WTC11 (cell line): ENCODE measurements around the gene S100A2. TPM values are rescaled to one million over a fixed set of nuclear protein-coding genes. Genes with fewer than 3 reads are reported as not detected.
"Not testable (repeated sequence)": the region's sequence is repeated elsewhere in the genome, so short reads cannot be mapped to it uniquely, and the experiment has no call there.

Experiments
- ATAC-seq: fragments of 200-7000 bp; cut with Tn5 transposase; 2 replicates; pipeline ENCODE4 v1.10.0; 2021; ENCODE audit warnings: mild to moderate bottlenecking, moderate library complexity
- CTCF ChIA-PET: fragments of 300-600 bp; sonication (Branson Sonifier 250); formaldehyde crosslinking; loops from one replicate; lab custom pipeline; 2021; ENCODE audit warnings: antibody characterized with exemption; lab: Charles Lee
- POLR2A ChIA-PET: fragments of 350-600 bp; sonication (Branson Sonifier 250); formaldehyde crosslinking; loops from one replicate; lab custom pipeline; 2021; ENCODE audit warnings: antibody characterized with exemption; lab: Charles Lee
- DNase-seq: peaks from one replicate; pipeline ENCODE4 v3.0.0; 2021; ENCODE audit warnings: low spot score
- H3K27ac Mint-ChIP-seq: 2 replicates; pipeline ENCODE4 v1.8.0; 2021; ENCODE audit warnings: mixed read lengths
- H3K27me3 Mint-ChIP-seq: 2 replicates; pipeline ENCODE4 v1.8.0; 2021; ENCODE audit warnings: low read depth, mild to moderate bottlenecking, moderate library complexity, mixed read lengths
- H3K36me3 Mint-ChIP-seq: 2 replicates; pipeline ENCODE4 v1.8.0; 2021; ENCODE audit warnings: mixed read lengths
- H3K4me1 Mint-ChIP-seq: 2 replicates; pipeline ENCODE4 v1.8.0; 2022; ENCODE audit warnings: mixed read lengths
- H3K4me3 Mint-ChIP-seq: 2 replicates; pipeline ENCODE4 v1.8.0; 2021; ENCODE audit warnings: mild to moderate bottlenecking, moderate library complexity, mixed read lengths
- H3K9me3 Mint-ChIP-seq: 2 replicates; pipeline ENCODE4 v1.8.0; 2021; ENCODE audit warnings: mixed read lengths
- ATF3 ChIP-seq: sonication (generic); formaldehyde crosslinking; conservative IDR thresholded peaks from 2 replicates; pipeline ENCODE4 v1.8.1; 2022; ENCODE audit warnings: mild to moderate bottlenecking, missing genetic modification reagents
- CREB1 ChIP-seq: sonication (generic); formaldehyde crosslinking; IDR thresholded peaks from 2 replicates; pipeline ENCODE4 v1.8.0; 2023; ENCODE audit warnings: mild to moderate bottlenecking, missing genetic modification reagents
- CTCF ChIP-seq: fragments of 200-600 bp; IDR thresholded peaks from 2 replicates; pipeline ENCODE4 v1.8.0; 2022; ENCODE audit warnings: antibody characterized with exemption
- E2F1 ChIP-seq: sonication (generic); formaldehyde crosslinking; IDR thresholded peaks from 2 replicates; pipeline ENCODE4 v1.8.0; 2022; ENCODE audit warnings: mild to moderate bottlenecking, missing genetic modification reagents
- E2F4 ChIP-seq: sonication (generic); formaldehyde crosslinking; IDR thresholded peaks from 2 replicates; pipeline ENCODE4 v1.8.1; 2022; ENCODE audit warnings: low read depth, mild to moderate bottlenecking, moderate library complexity, missing genetic modification reagents, borderline replicate concordance
- ERG ChIP-seq: fragments of 250-450 bp; sonication (Bioruptor Pico); IDR thresholded peaks from 2 replicates; pipeline ENCODE4 v1.8.0; 2021; ENCODE audit warnings: mild to moderate bottlenecking
- GTF2I ChIP-seq: fragments of 250-450 bp; sonication (Bioruptor Pico); conservative IDR thresholded peaks from 2 replicates; pipeline ENCODE4 v1.4.0; 2021; ENCODE audit warnings: mild to moderate bottlenecking
- IRF1 ChIP-seq: sonication (generic); formaldehyde crosslinking; IDR thresholded peaks from 2 replicates; pipeline ENCODE4 v1.8.0; 2023; ENCODE audit warnings: missing genetic modification reagents
- JAZF1 ChIP-seq: fragments of 250-450 bp; sonication (Bioruptor Pico); IDR thresholded peaks from 2 replicates; pipeline ENCODE4 v1.9.0; 2021; ENCODE audit warnings: moderate library complexity, mild to moderate bottlenecking, inconsistent platforms
- KAT7 ChIP-seq: sonication (generic); formaldehyde crosslinking; IDR thresholded peaks from 2 replicates; pipeline ENCODE4 v1.8.1; 2023; ENCODE audit warnings: missing genetic modification reagents, mild to moderate bottlenecking, borderline replicate concordance
- MAX ChIP-seq: sonication (generic); formaldehyde crosslinking; IDR thresholded peaks from 2 replicates; pipeline ENCODE4 v1.8.0; 2022; ENCODE audit warnings: mild to moderate bottlenecking, missing genetic modification reagents
- MYBL2 ChIP-seq: sonication (generic); formaldehyde crosslinking; IDR thresholded peaks from 2 replicates; pipeline ENCODE4 v1.8.1; 2023; ENCODE audit warnings: mild to moderate bottlenecking, moderate library complexity, missing genetic modification reagents
- NFE2L1 ChIP-seq: sonication (generic); formaldehyde crosslinking; IDR thresholded peaks from 2 replicates; pipeline ENCODE4 v1.8.1; 2023; ENCODE audit warnings: missing genetic modification reagents
- PREB ChIP-seq: sonication (generic); formaldehyde crosslinking; IDR thresholded peaks from 2 replicates; pipeline ENCODE4 v1.8.1; 2022; ENCODE audit warnings: mild to moderate bottlenecking, missing genetic modification reagents, moderate library complexity, borderline replicate concordance
- PRRX2 ChIP-seq: fragments of 250-450 bp; sonication (Bioruptor Pico); IDR thresholded peaks from 2 replicates; pipeline ENCODE4 v1.8.0; 2021; ENCODE audit warnings: mild to moderate bottlenecking
- SMAD3 ChIP-seq: sonication (generic); formaldehyde crosslinking; IDR thresholded peaks from 2 replicates; pipeline ENCODE4 v1.8.0; 2022; ENCODE audit warnings: missing genetic modification reagents, mild to moderate bottlenecking, borderline replicate concordance
- SOX15 ChIP-seq: fragments of 250-450 bp; sonication (Bioruptor Pico); IDR thresholded peaks from 2 replicates; pipeline ENCODE4 v1.9.0; 2021; ENCODE audit warnings: mild to moderate bottlenecking
- TEAD1 ChIP-seq: sonication (generic); formaldehyde crosslinking; IDR thresholded peaks from 2 replicates; pipeline ENCODE4 v1.8.0; 2022; ENCODE audit warnings: mild to moderate bottlenecking, missing genetic modification reagents
- ZBTB21 ChIP-seq: sonication (generic); formaldehyde crosslinking; IDR thresholded peaks from 2 replicates; pipeline ENCODE4 v1.8.1; 2023; ENCODE audit warnings: mild to moderate bottlenecking, missing genetic modification reagents, borderline replicate concordance
- ZBTB43 ChIP-seq: sonication (generic); formaldehyde crosslinking; IDR thresholded peaks from 2 replicates; pipeline ENCODE4 v1.8.1; 2023; ENCODE audit warnings: mild to moderate bottlenecking, missing genetic modification reagents
- ZNF416 ChIP-seq: fragments of 250-450 bp; sonication (Bioruptor Pico); IDR thresholded peaks from 2 replicates; pipeline ENCODE4 v1.9.0; 2021; ENCODE audit warnings: mild to moderate bottlenecking, inconsistent platforms
- ZNF425 ChIP-seq: fragments of 250-450 bp; sonication (Bioruptor Pico); conservative IDR thresholded peaks from 2 replicates; pipeline ENCODE4 v1.9.0; 2021; ENCODE audit warnings: mild to moderate bottlenecking
- total RNA-seq: library from RNA; stranded (reverse); gene quantifications from 3 replicates; pipeline ENCODE4 v1.2.3, GENCODE V29; 2021

The S100A2 gene
- total RNA-seq, 1 experiment from 2014 or later = 0.74 TPM

- TF ChIP-seq TEAD1 (CRISPR knock-in tag) = no peak
- no peak for TF ChIP-seq PRRX2 (CRISPR knock-in tag)
- no peak for TF ChIP-seq IRF1 (CRISPR knock-in tag)
Measured at GRCh38 chr1:153577624-153578051, 12.0 kb upstream of the S100A2 start (continued).

- POLR2A ChIA-PET = interaction anchor here (0.8 to 1.1 kb wide), 2 partner anchors 22 to 57 kb away, joined by 3 to 4 read pairs; no protein-coding TSS in a partner anchor
- CTCF ChIA-PET = interaction anchor here (0.7 to 2.7 kb wide), 9 partner anchors 9 to 83 kb away, joined by 3 to 30 read pairs (median 5); partner anchors contain the start of genes CHTOP, S100A1, S100A13 and S100A14
- TF ChIP-seq JAZF1 (no peak), ZBTB43 (CRISPR knock-in tag) (no peak), MYBL2 (CRISPR knock-in tag) (no peak), SOX15 (no peak), KAT7 (CRISPR knock-in tag) (no peak), SMAD3 (CRISPR knock-in tag) (no peak), ZNF425 (no peak), CTCF (no peak), MAX (CRISPR knock-in tag) (no peak), NFE2L1 (no peak), ATF3 (CRISPR knock-in tag) (no peak), CREB1 (CRISPR knock-in tag) (no peak), GTF2I (CRISPR knock-in tag) (no peak), ZNF416 (CRISPR knock-in tag) (no peak), IRF1 (CRISPR knock-in tag) (no peak), E2F4 (CRISPR knock-in tag) (no peak), E2F1 (no peak), PREB (no peak), ERG (CRISPR knock-in tag) (no peak), ZBTB21 (CRISPR knock-in tag) (no peak)
- no peak overlapping the region for H3K27ac Mint-ChIP-seq
- DNase-seq (no peak), ATAC-seq (no peak)
- peaks cover 3% of the 10 kb centered on the region; the same call in 1 of the 2 replicates for H3K36me3 Mint-ChIP-seq
- no peaks in the 10 kb centered on the region for H3K9me3 Mint-ChIP-seq
- H3K27me3 Mint-ChIP-seq = 0 out of 2 replicates have a peak, but pooled peaks cover 2% of the 10 kb centered on the region
- no peak overlapping the region for H3K4me3 Mint-ChIP-seq
- H3K4me1 Mint-ChIP-seq = peaks cover 16% of the 10 kb centered on the region
Measured at GRCh38 chr1:153577138-153577537, 11.5 kb upstream of the S100A2 start.

- H3K9me3 Mint-ChIP-seq, H3K4me3 Mint-ChIP-seq, ATAC-seq, H3K27me3 Mint-ChIP-seq, DNase-seq, POLR2A ChIA-PET, H3K27ac Mint-ChIP-seq, H3K36me3 Mint-ChIP-seq: not testable (repeated sequence)
- peaks cover 16% of the 10 kb centered on the region for H3K4me1 Mint-ChIP-seq
- CTCF ChIA-PET = interaction anchor here (1.0 to 2.7 kb wide), 2 partner anchors 52 to 220 kb away, joined by 3 to 30 read pairs; partner anchors contain the start of genes S100A1 and S100A13
Measured at GRCh38 chr1:153575497-153575896, 9.9 kb upstream of the S100A2 start.
